Measurements from ENCODE around the gene SMC3.

The SMC3 gene

DNA sequence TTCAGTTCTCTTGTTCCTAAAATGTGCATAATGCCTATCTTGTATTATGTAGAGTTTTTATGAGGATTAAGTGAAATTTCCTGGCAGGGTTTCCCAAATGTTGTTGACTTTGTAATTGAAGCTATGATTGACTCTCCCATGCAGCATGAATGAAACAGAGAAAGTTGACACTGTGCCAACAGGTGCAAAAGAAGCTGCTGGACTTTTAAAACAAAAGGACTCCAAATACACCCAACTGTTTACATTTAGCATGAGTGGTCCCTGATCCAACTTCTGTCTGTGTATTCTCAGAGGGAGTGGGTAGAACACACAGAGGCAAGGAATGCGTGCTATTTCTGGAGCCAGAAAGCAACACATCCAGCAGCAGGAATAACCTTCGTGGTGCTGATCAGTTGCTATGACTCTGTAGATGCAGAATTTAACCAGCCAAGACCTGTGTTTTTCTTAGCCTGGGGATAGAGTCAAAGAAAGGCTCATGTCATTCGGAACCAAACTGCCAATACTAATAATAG, 62.2 kb downstream of the SMC3 start:
- Histone ChIP-seq H2AFZ (no peak overlapping the region), H3K4me3 (ENCODE audit: low read depth, low read length) (no peak overlapping the region), H3K4me1 (no peaks in the 10 kb centered on the region), H3K27me3 (ENCODE audit: control insufficient read depth, insufficient read depth, low read length) (no peaks in the 10 kb centered on the region), H3K4me2 (ENCODE audit: low read length) (no peak overlapping the region), H3K79me2 (no peaks in the 10 kb centered on the region), H3K36me3 (ENCODE audit: control insufficient read depth, insufficient read depth, low read length) (no peaks in the 10 kb centered on the region), H3K9ac (no peak overlapping the region), H3K9me3 (ENCODE audit: control insufficient read depth, low read length) (no peaks in the 10 kb centered on the region), H3K27ac (no peak overlapping the region)
- TF ChIP-seq, protein P1, sequence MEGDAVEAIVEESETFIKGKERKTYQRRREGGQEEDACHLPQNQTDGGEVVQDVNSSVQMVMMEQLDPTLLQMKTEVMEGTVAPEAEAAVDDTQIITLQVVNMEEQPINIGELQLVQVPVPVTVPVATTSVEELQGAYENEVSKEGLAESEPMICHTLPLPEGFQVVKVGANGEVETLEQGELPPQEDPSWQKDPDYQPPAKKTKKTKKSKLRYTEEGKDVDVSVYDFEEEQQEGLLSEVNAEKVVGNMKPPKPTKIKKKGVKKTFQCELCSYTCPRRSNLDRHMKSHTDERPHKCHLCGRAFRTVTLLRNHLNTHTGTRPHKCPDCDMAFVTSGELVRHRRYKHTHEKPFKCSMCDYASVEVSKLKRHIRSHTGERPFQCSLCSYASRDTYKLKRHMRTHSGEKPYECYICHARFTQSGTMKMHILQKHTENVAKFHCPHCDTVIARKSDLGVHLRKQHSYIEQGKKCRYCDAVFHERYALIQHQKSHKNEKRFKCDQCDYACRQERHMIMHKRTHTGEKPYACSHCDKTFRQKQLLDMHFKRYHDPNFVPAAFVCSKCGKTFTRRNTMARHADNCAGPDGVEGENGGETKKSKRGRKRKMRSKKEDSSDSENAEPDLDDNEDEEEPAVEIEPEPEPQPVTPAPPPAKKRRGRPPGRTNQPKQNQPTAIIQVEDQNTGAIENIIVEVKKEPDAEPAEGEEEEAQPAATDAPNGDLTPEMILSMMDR (IDR thresholded peaks at IDR 0.05) = no peak

DNA sequence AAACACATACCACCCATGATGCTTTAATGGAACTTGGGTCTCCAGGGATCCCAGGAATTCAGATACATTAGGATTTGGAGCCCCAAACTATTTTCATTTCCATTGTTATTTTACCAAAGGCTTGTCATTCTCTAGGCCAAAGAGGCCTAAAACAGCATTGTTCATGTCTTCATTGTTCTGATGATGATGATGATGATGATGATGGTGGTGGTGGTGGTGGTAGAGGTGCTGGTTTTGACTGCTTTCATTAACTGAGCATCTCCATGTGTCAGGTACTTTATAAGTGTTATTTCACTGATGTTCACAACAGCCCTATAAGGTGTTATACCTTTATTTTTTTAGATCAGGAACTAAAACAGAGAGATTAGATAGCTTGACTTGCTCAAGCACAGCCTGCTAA, 64.4 kb downstream of the SMC3 start:
- Histone ChIP-seq H3K9ac (no peak overlapping the region), H3K27me3 (ENCODE audit: control insufficient read depth, insufficient read depth, low read length) (no peaks in the 10 kb centered on the region), H3K4me1 (no peaks in the 10 kb centered on the region), H3K27ac (no peak overlapping the region), H3K79me2 (no peaks in the 10 kb centered on the region), H2AFZ (no peak overlapping the region), H3K36me3 (ENCODE audit: control insufficient read depth, insufficient read depth, low read length) (no peaks in the 10 kb centered on the region), H3K4me2 (ENCODE audit: low read length) (no peak overlapping the region), H3K9me3 (ENCODE audit: control insufficient read depth, low read length) (no peaks in the 10 kb centered on the region), H3K4me3 (ENCODE audit: low read depth, low read length) (no peak overlapping the region)
- TF ChIP-seq, protein P1 (IDR thresholded peaks at IDR 0.05) = no peak

DNA sequence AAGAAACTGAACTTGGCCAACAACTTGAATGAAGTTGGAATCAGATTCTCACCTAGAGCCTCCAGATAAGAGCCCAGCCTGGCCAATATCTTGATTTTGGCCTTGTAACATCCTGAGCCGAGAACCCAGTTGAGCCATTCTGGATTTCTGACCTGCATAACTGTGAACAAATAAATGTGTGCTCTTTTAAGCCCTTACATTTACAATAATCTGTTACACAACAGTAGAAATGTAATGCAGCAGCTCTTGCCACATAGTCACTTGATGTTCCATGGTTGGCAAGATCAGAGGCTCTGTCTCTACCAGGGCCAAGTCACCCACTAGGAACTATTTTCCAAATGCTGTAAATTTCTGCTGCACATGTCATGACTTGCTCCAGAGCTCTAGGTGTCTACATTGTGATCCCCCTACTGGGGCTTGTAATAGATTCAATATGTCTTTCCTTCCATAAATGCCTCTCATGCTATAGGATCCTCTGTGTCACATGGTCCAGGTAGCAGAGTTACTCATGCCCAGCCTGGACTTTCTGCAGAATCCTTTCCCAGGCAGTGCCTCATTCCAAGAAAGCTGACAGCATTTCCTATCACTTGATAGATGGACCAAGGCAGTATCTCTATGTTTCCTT, 65.2 kb downstream of the SMC3 start:
- no peaks in the 10 kb centered on the region for H3K79me2 ChIP-seq
- H3K4me1 ChIP-seq = no peaks in the 10 kb centered on the region
- no peak overlapping the region for H3K4me2 ChIP-seq (ENCODE audit: low read length)
- no peaks in the 10 kb centered on the region for H3K36me3 ChIP-seq (ENCODE audit: control insufficient read depth, insufficient read depth, low read length)
- H3K9ac ChIP-seq = no peak overlapping the region
- no peak overlapping the region for H3K4me3 ChIP-seq (ENCODE audit: low read depth, low read length)
- TF ChIP-seq, protein P1 (IDR thresholded peaks at IDR 0.05) = no peak
- no peaks in the 10 kb centered on the region for H3K9me3 ChIP-seq (ENCODE audit: control insufficient read depth, low read length)
- H2AFZ ChIP-seq = no peak overlapping the region
- H3K27me3 ChIP-seq (ENCODE audit: control insufficient read depth, insufficient read depth, low read length) = no peaks in the 10 kb centered on the region
- H3K27ac ChIP-seq = no peak overlapping the region

DNA sequence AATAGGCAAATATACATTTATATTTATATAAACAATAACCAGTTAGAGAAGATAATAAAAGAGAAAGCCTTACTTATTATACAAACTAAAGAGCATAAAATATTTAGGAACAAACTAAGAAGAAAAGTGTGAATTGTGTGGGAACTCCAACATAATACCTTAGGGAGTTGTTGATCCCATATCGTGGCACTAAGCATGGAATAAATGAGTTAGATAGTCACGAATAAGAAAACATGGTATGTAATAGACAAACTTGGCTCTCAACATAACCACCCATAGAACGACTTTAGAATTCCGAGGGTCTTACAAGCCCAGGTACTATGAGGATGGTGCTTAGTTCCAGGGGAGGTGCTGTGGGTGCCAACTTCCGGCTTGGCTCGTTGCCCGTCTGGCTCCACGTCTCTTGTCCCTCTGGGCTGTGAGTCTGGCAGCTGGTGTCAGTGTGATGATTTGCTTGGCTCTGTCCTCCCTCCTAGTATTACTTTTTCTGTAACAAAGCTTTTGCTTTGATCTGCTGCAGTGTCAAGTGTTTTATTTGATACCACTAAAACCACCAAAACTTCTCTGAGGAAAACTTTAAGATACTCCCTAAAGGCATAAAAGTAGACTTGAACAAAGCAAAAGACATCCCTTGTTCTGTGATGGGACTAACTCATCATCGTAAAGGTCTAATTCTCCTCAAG, 67.2 kb downstream of the SMC3 start:
- H3K79me2 ChIP-seq = no peaks in the 10 kb centered on the region
- H3K27me3 ChIP-seq (ENCODE audit: control insufficient read depth, insufficient read depth, low read length) = no peaks in the 10 kb centered on the region
- H3K9me3 ChIP-seq (ENCODE audit: control insufficient read depth, low read length) = no peaks in the 10 kb centered on the region
- H3K36me3 ChIP-seq (ENCODE audit: control insufficient read depth, insufficient read depth, low read length) = no peaks in the 10 kb centered on the region
- TF ChIP-seq, protein P1 (IDR thresholded peaks at IDR 0.05) = no peak
- no peak overlapping the region for H3K9ac ChIP-seq
- H2AFZ ChIP-seq = no peak overlapping the region
- H3K4me1 ChIP-seq = no peaks in the 10 kb centered on the region
- no peak overlapping the region for H3K4me3 ChIP-seq (ENCODE audit: low read depth, low read length)
- H3K4me2 ChIP-seq (ENCODE audit: low read length) = no peak overlapping the region
- H3K27ac ChIP-seq = no peak overlapping the region

- no peak overlapping the region for H2AFZ ChIP-seq
- no peaks in the 10 kb centered on the region for H3K9me3 ChIP-seq (ENCODE audit: control insufficient read depth, low read length)
- TF ChIP-seq, protein P1 (IDR thresholded peaks at IDR 0.05) = no peak
- no peaks in the 10 kb centered on the region for H3K36me3 ChIP-seq (ENCODE audit: control insufficient read depth, insufficient read depth, low read length)
- H3K9ac ChIP-seq = no peak overlapping the region
- no peak overlapping the region for H3K4me2 ChIP-seq (ENCODE audit: low read length)
- no peak overlapping the region for H3K4me3 ChIP-seq (ENCODE audit: low read depth, low read length)
- H3K27ac ChIP-seq = no peak overlapping the region
- no peaks in the 10 kb centered on the region for H3K79me2 ChIP-seq
- H3K4me1 ChIP-seq = no peaks in the 10 kb centered on the region
- no peaks in the 10 kb centered on the region for H3K27me3 ChIP-seq (ENCODE audit: control insufficient read depth, insufficient read depth, low read length)
These were observed 69.1 kb downstream of the SMC3 start for GRCh38 chr10:110636572-110636931.

Measured in parathyroid adenoma (tissue), 2 donors.